ENCODE results near the gene POP7. TPM values are rescaled to one million over a fixed set of nuclear protein-coding genes. Genes with fewer than 3 reads are reported as not detected.

POP7 gene
- total RNA-seq, 4 donors from 2014 or later = 31.4 to 40.6 (median 33.2) TPM

- Histone ChIP-seq H3K27ac (no peak overlapping the region), H3K9me3 (no peaks in the 10 kb centered on the region), H3K36me3 (no peaks in the 10 kb centered on the region), H3K4me1 (peaks cover 0 to 7% (median 0%) of the 10 kb centered on the region in 3 donors), H3K4me3 (no peak overlapping the region), H3K27me3 (no peaks in the 10 kb centered on the region)
- WGBS, 2 donors (ENCODE audit: low coverage in 1 of 2) = 86 to 87% methylated on average over 7 to 11 of the region's 11 CpGs
- no peak for ATAC-seq
- TF ChIP-seq EP300 (IDR thresholded peaks at IDR 0.05) = no peak
- TF ChIP-seq POLR2A (IDR thresholded peaks at IDR 0.05) = no peak
- no peak for TF ChIP-seq CTCF (IDR thresholded peaks at IDR 0.05)
- TF ChIP-seq POLR2AphosphoS5 (IDR thresholded peaks at IDR 0.05) = no peak
These were observed 26.2 kb downstream of the POP7 start for GRCh38 chr7:100731937-100732636.

GRCh38 chr7:100735730-100736129 is 29.8 kb downstream of the POP7 start:
- Histone ChIP-seq H3K27ac (no peak overlapping the region), H3K9me3 (no peaks in the 10 kb centered on the region), H3K4me1 (no peaks in the 10 kb centered on the region), H3K36me3 (no peaks in the 10 kb centered on the region), H3K4me3 (no peak overlapping the region), H3K27me3 (no peaks in the 10 kb centered on the region)
- 85 to 86% methylated on average over 2 of the region's 7 CpGs for WGBS, 2 donors (ENCODE audit: low coverage in 1 of 2)
- ATAC-seq = no peak
- TF ChIP-seq EP300 (IDR thresholded peaks at IDR 0.05) (no peak), POLR2A (IDR thresholded peaks at IDR 0.05) (no peak), POLR2AphosphoS5 (IDR thresholded peaks at IDR 0.05) (no peak), CTCF (IDR thresholded peaks at IDR 0.05) (no peak)

GRCh38 chr7:100736671-100737070 is 30.8 kb downstream of the POP7 start:
- ATAC-seq = no peak
- WGBS, 2 donors (ENCODE audit: low coverage in 1 of 2) = no CpG with 5 or more reads among the region's 13 CpGs
- TF ChIP-seq POLR2AphosphoS5 (IDR thresholded peaks at IDR 0.05) = no peak
- TF ChIP-seq POLR2A (IDR thresholded peaks at IDR 0.05) = no peak
- TF ChIP-seq EP300 (IDR thresholded peaks at IDR 0.05) = no peak
- no peak for TF ChIP-seq CTCF (IDR thresholded peaks at IDR 0.05)
- H3K36me3 ChIP-seq = no peaks in the 10 kb centered on the region
- H3K27me3 ChIP-seq = no peaks in the 10 kb centered on the region
- H3K4me1 ChIP-seq = no peaks in the 10 kb centered on the region
- H3K9me3 ChIP-seq = no peaks in the 10 kb centered on the region
- no peak overlapping the region for H3K4me3 ChIP-seq
- no peak overlapping the region for H3K27ac ChIP-seq

- Histone ChIP-seq H3K27me3 (no peaks in the 10 kb centered on the region), H3K27ac (no peak overlapping the region), H3K4me1 (no peaks in the 10 kb centered on the region), H3K36me3 (no peaks in the 10 kb centered on the region), H3K9me3 (no peaks in the 10 kb centered on the region), H3K4me3 (no peak overlapping the region)
- no peak for TF ChIP-seq POLR2A (IDR thresholded peaks at IDR 0.05)
- no peak for TF ChIP-seq EP300 (IDR thresholded peaks at IDR 0.05)
- no peak for TF ChIP-seq POLR2AphosphoS5 (IDR thresholded peaks at IDR 0.05)
- no peak for TF ChIP-seq CTCF (IDR thresholded peaks at IDR 0.05)
- 100% methylated on average over 1 of the region's 6 CpGs; no CpG with 5 or more reads in 1 of the 2 donors for WGBS, 2 donors (ENCODE audit: low coverage in 1 of 2)
- no peak for ATAC-seq
These were observed 34.0 kb downstream of the POP7 start for GRCh38 chr7:100739934-100740333.

- Histone ChIP-seq H3K9me3 (no peaks in the 10 kb centered on the region), H3K36me3 (no peaks in the 10 kb centered on the region), H3K4me1 (no peaks in the 10 kb centered on the region), H3K4me3 (peak overlapping the region in 1 of 2 donors; percentile 45), H3K27me3 (peaks cover 32% of the 10 kb centered on the region), H3K27ac (no peak overlapping the region)
- ATAC-seq = no peak
- no peak for TF ChIP-seq POLR2AphosphoS5 (IDR thresholded peaks at IDR 0.05)
- no peak for TF ChIP-seq EP300 (IDR thresholded peaks at IDR 0.05)
- no peak for TF ChIP-seq CTCF (IDR thresholded peaks at IDR 0.05)
- TF ChIP-seq POLR2A (IDR thresholded peaks at IDR 0.05) = no peak
- WGBS, 2 donors (ENCODE audit: low coverage in 1 of 2) = 69 to 90% methylated on average over 6 to 14 of the region's 14 CpGs
These were observed 38.7 kb downstream of the POP7 start for GRCh38 chr7:100744605-100745004.

Data from gastroesophageal sphincter (tissue), 4 donors.